Adipose tissue (tissue), 3 donors: ENCODE results near the gene PLEKHF1. TPM values are rescaled to one million over a fixed set of nuclear protein-coding genes. Genes with fewer than 3 reads are reported as not detected.

Experiments
- H3K27ac ChIP-seq: one replicate; pipeline ENCODE4 v1.5.1; 2013; ENCODE audit warnings: low read depth, low read length
- WGBS, 3 donors: extraction: QIAGEN DNeasy Blood & Tissue Kit; methylation state at CpG; one replicate each; pipeline ENCODE4 v1.1.7; 2013; 5-methylcytosine and 5-hydroxymethylcytosine counted together
- polyA plus RNA-seq, 3 donors: library from polyadenylated mRNA; stranded (reverse); fragments of 200-250 nt; gene quantifications; one replicate each; pipeline ENCODE4 v1.2.3, GENCODE V29; 2013
- donor health status: healthy with polysubstance abuse.
- donor health status: Bipolar disorder and iron deficiency.
- donor health status: healthy.

PLEKHF1 gene
- polyA plus RNA-seq, 3 donors = 5.9 to 15.1 (median 9.9) TPM

- WGBS, 3 donors = 91 to 95% (median 92%) methylated on average over 3 of the region's 3 CpGs
- H3K27ac ChIP-seq = no peak overlapping the region
These were observed 33.8 kb upstream of the PLEKHF1 start for GRCh38 chr19:29631450-29631849.

- 78 to 84% (median 81%) methylated on average over 2 of the region's 2 CpGs for WGBS, 3 donors
- no peak overlapping the region for H3K27ac ChIP-seq
These were observed 31.3 kb upstream of the PLEKHF1 start for GRCh38 chr19:29634002-29634401.

GRCh38 chr19:29634423-29635130 is 30.7 kb upstream of the PLEKHF1 start:
- WGBS, 3 donors = 73 to 82% (median 75%) methylated on average over 6 of the region's 6 CpGs
- no peak overlapping the region for H3K27ac ChIP-seq

GRCh38 chr19:29635963-29636362 is 29.3 kb upstream of the PLEKHF1 start:
- no peak overlapping the region for H3K27ac ChIP-seq
- WGBS, 3 donors = 79 to 89% (median 83%) methylated on average over 6 of the region's 6 CpGs

- WGBS, 3 donors = 52 to 71% (median 58%) methylated on average over 12 of the region's 12 CpGs
- H3K27ac ChIP-seq = no peak overlapping the region
These were observed 28.5 kb upstream of the PLEKHF1 start for GRCh38 chr19:29636553-29637360.

GRCh38 chr19:29639086-29639485 is 26.2 kb upstream of the PLEKHF1 start:
- no peak overlapping the region for H3K27ac ChIP-seq
- WGBS, 3 donors = 89 to 96% (median 90%) methylated on average over 8 of the region's 8 CpGs

GRCh38 chr19:29640231-29640630 is 25.0 kb upstream of the PLEKHF1 start:
- 87 to 97% (median 94%) methylated on average over 12 of the region's 12 CpGs for WGBS, 3 donors
- no peak overlapping the region for H3K27ac ChIP-seq

- 80 to 88% (median 86%) methylated on average over 2 of the region's 2 CpGs for WGBS, 3 donors
- H3K27ac ChIP-seq = no peak overlapping the region
These were observed 23.7 kb upstream of the PLEKHF1 start for GRCh38 chr19:29641597-29641996.

GRCh38 chr19:29643361-29643935 is 21.8 kb upstream of the PLEKHF1 start:
- 75 to 82% (median 80%) methylated on average over 7 of the region's 7 CpGs for WGBS, 3 donors

GRCh38 chr19:29644210-29644609 is 21.1 kb upstream of the PLEKHF1 start:
- 89 to 91% (median 91%) methylated on average over 6 of the region's 6 CpGs for WGBS, 3 donors

More at GRCh38 chr19:29643361-29643935, 21.8 kb upstream of the PLEKHF1 start:
- H3K27ac ChIP-seq = no peak overlapping the region

GRCh38 chr19:29645491-29645867 is 19.8 kb upstream of the PLEKHF1 start:
- WGBS, 3 donors = 42 to 67% (median 47%) methylated on average over 5 of the region's 5 CpGs
- no peak overlapping the region for H3K27ac ChIP-seq

More at GRCh38 chr19:29644210-29644609, 21.1 kb upstream of the PLEKHF1 start:
- no peak overlapping the region for H3K27ac ChIP-seq

- WGBS, 3 donors = 2 to 3% (median 2%) methylated on average over 8 of the region's 8 CpGs
These were observed 19.4 kb upstream of the PLEKHF1 start for GRCh38 chr19:29645911-29646310.

GRCh38 chr19:29650772-29651387 is 14.4 kb upstream of the PLEKHF1 start:
- no peak overlapping the region for H3K27ac ChIP-seq
- 63 to 69% (median 69%) methylated on average over 7 of the region's 7 CpGs for WGBS, 3 donors

More at GRCh38 chr19:29645911-29646310, 19.4 kb upstream of the PLEKHF1 start:
- no peak overlapping the region for H3K27ac ChIP-seq

- no peak overlapping the region for H3K27ac ChIP-seq
- 85 to 88% (median 88%) methylated on average over 7 of the region's 7 CpGs for WGBS, 3 donors
These were observed 13.5 kb upstream of the PLEKHF1 start for GRCh38 chr19:29651622-29652394.

GRCh38 chr19:29653398-29653797 is 11.9 kb upstream of the PLEKHF1 start:
- WGBS, 3 donors = 88 to 94% (median 90%) methylated on average over 5 of the region's 5 CpGs
- no peak overlapping the region for H3K27ac ChIP-seq

- no peak overlapping the region for H3K27ac ChIP-seq
- WGBS, 3 donors = 56 to 66% (median 61%) methylated on average over 4 of the region's 4 CpGs
These were observed 9.5 kb upstream of the PLEKHF1 start for GRCh38 chr19:29655648-29656335.

GRCh38 chr19:29658221-29658991 is 6.9 kb upstream of the PLEKHF1 start:
- WGBS, 3 donors = 84 to 91% (median 85%) methylated on average over 5 of the region's 5 CpGs
- no peak overlapping the region for H3K27ac ChIP-seq
